ENCODE data around the gene PTGDR2.

GRCh38 chr11:60860943-60861342, 5.2 kb upstream of the PTGDR2 start:
- no peak for TF ChIP-seq POLR2A (IDR thresholded peaks at IDR 0.05; ENCODE audit: low read length)
- no peak for TF ChIP-seq EHF (CRISPR knock-in tag; IDR thresholded peaks at IDR 0.05)
- TF ChIP-seq EP300 (IDR thresholded peaks at IDR 0.05): no peak
- no peak for TF ChIP-seq REST (IDR thresholded peaks at IDR 0.05)
